Measurements from ENCODE around the gene SGMS1.

SGMS1 gene

DNA sequence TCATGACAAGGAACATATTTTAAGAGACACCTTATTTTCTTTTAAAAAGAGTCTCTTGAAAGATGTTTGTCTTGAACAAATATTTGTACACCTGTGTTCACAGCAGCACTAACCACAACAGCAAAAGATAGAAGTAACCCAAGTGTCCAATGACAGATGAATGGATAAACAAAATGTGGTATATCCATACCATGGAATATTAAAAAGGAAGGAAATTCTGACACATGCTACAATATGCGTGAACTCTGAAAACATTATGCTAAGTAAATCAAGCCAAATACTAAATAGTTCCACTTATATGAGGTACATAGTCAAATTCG lies 17.8 kb downstream of the SGMS1 start:
- no peak for DNase-seq

- no peak for DNase-seq
These were observed 18.3 kb downstream of the SGMS1 start for GRCh38 chr10:50605269-50605950.

GRCh38 chr10:50604809-50605208 lies 18.9 kb downstream of the SGMS1 start:
- DNase-seq, result no peak

DNA sequence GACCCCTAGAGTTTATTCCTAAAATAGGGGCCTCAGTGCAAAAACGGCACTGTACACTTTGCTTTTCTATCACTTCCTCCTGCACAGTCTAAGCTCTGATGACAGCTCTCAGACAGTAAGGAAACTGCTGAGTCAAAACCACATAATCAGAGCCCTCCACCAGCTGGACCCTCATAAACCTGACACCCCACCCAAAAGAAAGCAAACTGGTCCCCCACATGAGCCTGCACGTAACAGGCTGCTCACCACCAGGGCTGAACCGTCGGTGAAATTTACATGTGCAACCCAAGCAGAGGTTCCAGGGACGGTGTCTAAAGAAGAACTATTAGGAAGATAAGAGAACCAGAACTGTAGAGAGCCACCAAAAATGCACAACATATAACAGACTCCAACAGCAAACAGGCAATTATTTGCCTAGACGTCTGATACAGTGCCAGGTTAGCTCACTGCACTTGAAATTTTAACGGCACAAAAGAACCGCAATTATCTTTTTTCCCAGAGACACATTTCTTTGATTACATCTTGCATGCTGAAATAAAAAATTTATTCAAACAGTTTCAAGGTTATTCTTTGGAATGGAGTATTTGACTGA lies 19.6 kb downstream of the SGMS1 start:
- no peak for DNase-seq

- no peak for DNase-seq
These were observed 20.5 kb downstream of the SGMS1 start for GRCh38 chr10:50603151-50603850.

- DNase-seq, result no peak
These were observed 21.8 kb downstream of the SGMS1 start for GRCh38 chr10:50601974-50602373.

DNA sequence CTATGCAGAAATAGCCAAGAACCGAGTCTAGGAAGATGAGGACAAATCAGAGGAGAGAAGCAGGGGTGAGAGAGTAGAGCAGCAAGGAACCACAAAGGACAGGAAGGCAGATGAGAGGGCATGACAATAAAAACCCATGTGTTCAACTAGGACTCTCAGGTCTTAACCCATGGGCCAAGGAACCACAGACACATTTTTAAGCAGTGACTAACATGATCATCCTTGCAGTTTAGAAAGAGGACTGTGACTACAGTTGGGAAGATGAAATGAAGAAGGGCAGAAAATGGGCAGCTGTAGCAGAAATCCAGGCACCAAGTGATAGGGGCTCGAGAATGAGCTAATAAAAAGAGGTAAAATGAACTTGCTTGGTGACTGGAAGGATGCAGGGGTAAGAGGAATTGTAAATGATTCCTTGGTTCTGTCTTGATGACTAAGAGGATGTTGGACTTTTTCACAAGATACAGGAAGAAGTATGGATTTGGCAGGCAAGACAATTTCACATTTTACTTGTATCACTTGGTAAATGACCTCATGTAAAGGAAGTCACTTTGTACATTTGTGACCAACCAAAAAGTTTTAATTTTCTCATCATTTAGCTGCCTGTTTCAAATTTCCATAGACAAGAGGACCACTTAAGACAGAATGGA lies 22.8 kb downstream of the SGMS1 start:
- DNase-seq, result no peak

- DNase-seq, result no peak
These were observed 23.5 kb downstream of the SGMS1 start for GRCh38 chr10:50600286-50600685.

DNA sequence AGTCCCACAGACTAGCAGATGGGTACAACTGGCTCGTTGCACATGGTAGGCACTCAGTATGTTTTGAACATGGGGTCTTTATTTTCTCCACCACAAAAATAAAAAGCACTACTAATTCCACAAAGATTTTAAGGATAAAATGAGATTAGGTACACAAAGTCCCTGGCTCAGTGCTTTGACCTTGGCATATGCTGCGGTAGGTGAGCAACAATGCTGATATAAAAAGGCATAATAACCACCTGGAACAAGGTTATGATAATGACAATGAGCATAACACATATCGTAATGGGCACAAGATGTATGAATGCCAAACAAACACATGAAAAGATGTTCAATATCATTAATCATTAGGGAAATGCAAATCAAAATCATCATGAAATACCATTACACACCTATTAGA lies 26.9 kb downstream of the SGMS1 start:
- DNase-seq, result no peak

DNA sequence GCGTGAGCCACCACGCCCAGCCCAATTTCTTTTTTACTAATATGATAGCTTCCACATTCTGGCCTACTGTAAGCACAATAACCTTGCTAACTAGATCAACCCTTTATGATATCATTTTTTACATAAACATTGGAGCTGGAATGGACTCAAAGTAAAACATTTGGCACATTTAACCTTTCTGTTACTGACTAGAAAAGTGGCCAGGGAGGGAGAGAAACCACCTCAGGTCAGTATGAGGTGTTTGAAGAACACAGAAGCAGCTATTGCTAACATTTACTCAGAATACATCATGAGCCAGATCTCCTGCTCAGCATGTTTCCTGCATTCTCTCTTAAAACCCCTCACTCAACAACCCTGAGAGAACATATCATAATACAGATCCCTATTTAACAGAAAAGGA lies 27.3 kb downstream of the SGMS1 start:
- no peak for DNase-seq

DNA sequence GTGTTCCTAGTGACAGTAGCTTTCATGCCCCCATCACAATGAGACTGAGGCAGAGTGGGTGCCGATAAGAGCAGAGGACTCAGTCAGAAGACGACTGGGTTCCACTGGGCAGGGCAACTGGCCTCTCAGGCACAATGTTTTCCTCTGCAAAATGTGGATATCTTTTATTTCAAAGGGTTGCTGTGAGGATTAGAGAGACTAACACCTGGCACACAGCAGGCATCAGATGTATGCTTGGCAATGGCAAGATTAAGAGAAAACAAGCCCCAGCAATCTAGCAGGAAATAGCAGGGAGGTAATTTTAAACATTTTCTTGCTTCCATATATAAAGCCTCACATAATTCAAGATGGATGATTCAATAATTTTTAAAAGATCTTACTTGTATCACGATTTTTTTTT lies 28.0 kb downstream of the SGMS1 start:
- DNase-seq, result no peak

DNA sequence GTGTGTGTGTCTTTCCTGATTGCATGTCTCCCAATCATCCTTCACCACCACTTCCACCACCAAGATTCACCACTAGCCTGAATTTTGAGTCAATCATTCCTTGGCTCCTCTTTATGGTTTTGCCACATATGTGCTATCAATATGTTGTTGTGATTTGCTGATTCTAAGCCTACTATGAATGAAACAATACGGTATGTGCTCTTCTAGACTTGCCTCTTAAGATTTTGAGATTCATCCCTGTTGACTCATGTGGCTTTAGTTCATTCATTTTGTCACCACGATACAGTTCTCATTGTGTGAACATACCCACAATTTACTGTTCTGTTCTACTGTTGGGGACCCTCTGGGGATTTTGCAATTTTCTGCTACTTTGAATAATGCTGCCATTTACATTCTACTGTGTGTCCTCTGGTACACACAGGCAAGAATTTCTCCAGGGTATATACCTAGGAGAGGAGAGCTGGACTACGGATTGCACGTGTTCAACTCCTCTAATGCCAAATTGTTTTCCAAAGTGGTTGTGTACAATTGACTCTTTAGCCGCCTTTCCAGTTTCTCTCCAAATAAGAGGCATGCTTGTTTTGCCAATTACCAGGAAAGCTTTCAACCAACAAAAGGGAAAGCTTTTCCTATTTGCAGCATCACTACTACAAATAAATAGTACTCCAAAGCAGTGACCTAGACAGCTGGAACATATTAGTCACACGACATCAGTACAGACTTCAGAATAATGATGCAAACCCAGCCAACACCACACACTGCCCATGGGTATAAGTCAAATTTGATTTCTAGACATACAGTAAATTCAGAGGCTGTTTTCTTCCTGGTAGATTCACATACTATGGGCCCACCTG lies 30.0 kb downstream of the SGMS1 start:
- DNase-seq, result no peak

DNA sequence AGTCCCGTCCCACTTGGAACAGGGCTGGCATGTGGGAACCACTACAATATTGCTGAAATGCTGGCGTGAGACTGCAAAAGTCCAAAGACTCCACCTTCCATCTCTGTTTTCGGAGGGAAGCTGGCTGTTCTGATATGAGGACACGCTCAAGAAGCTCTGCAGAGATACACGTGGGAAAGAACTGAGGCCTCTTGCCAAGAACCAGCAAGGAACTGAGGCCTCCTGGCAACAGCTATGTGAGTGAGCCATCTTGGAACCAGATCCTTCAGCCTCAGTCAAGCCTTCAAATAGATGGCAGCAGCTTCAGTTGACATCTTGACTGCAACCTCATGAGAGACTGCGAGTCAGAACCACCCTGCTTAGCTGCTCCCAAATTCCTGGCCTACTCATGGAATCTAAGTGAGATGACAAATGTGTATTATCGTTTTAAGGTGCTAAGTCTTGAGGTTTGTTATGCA lies 30.8 kb downstream of the SGMS1 start:
- no peak for DNase-seq

DNA sequence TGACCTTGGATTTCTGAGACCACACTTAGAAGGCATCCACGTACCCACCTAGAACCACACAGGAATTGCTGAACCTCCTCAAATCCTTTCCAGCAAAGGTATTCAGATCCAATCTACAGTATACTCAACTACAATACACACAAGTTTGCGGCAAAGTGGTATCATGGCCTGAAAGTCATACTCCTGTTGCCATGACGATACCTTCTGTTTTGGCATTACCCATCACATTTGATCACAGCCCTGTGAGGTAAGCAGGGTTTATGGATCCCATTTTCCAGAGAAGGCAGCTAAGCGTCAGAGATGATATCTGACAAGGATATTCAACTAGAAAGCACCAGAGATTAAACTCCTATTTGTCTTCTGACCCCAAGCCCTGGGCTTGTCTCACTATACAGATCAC lies 32.8 kb downstream of the SGMS1 start:
- DNase-seq, result no peak

- DNase-seq, result no peak
These were observed 37.0 kb downstream of the SGMS1 start for GRCh38 chr10:50586740-50587088.

DNA sequence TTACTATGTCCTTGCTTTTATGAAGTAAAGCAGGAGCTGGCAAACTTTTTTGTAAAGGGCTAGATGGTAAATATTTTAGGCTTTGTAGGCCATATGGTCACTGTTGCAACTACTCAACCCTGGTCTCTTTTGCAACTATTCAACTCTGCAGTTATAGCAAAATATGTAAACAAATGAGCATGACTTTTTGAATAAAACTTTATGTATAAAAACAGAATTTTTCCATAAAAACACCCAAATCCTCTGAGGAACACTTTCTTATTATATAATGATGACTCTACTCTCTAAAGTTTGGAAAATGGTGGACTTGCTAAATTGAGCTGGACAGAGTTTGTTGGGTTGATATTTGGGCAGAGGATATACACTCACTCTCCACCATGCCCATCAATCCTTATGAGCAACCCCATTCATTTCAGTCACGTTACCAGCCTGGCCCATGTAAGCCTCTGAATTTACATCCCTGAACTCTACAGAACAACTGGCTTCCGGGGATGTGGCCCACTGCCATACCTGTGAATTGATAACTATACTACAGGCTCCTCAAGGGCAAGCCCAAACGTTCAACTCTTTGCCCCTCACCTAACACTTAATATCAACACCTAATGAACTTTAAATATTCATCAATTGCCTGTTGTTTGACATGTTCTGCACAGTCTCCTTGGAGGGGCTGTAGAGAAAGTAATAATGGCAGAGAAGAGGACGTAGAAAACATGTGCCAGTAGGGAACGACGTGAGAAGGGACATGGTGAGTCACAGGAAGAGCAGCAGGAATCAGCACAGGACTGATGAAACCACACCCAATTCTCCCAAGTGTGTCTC lies 37.6 kb downstream of the SGMS1 start:
- DNase-seq, result no peak

DNA sequence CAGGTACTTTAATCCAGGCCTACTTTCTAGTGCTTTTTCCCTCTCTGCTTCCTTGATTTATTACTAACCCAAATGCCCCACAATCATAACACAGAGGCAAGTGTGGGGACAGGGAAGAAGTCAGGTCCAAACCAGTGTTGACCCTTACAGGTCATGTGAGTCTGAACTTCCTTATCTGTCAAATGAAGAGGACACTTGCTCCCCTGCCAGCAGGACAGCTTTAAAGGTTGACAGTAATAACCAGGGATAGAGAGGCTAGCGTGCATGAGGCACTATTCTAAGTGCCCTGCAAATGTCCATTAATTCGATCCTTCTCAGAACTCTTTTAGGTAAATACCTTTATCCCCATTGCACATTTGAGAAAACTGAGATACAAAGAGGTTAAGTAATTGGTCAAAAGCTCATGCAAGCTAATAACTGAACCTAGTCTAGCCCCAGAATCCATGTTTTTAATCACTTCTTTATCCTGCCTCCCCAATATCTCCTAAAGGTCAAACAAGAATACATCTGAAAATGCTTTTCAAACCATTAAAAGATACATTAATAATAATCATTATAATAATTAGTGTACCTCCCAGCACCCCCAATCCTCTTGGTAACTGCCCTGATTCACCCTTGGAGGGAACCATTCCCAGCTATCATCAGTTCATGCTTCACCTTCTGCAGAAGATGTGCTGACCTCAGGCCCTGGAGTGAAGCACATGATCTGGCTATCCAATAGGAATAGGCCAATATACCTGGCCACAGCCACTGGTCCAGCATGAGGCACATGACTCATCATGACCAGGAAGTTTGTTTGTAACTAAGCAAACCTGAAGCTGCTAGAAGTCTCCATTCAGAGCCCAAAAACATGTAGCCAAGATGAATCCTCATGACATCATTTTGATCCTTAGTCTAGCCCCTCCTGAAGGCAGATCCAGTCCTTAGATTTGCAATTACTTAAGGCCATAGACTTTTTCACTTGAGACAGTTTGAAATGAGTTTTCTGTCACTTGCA lies 40.7 kb downstream of the SGMS1 start:
- DNase-seq, result no peak

- no peak for DNase-seq
These were observed 41.7 kb downstream of the SGMS1 start for GRCh38 chr10:50582046-50582445.

- DNase-seq, result no peak
These were observed 43.4 kb downstream of the SGMS1 start for GRCh38 chr10:50580262-50580891.

- DNase-seq, result no peak
These were observed 44.1 kb downstream of the SGMS1 start for GRCh38 chr10:50579491-50580261.

Data from stimulated activated CD4-positive, alpha-beta T cell treated with anti-CD3 and anti-CD28 coated beads, Interleukin-4, amount 100 ng/mL, for 4 hours (primary cell).